Tibial nerve (tissue), 4 donors: ENCODE results near the gene WDR45B. TPM values are rescaled to one million over a fixed set of nuclear protein-coding genes. Genes with fewer than 3 reads are reported as not detected.

Source experiments
- DNase-seq, 2 donors: peaks; one replicate each; pipeline ENCODE4 v3.0.0-alpha.2; 2019; ENCODE audit warnings: low spot score in 2 of 2
- H3K27ac ChIP-seq, 4 donors: fragments of 200-600 bp; sonication (generic) in 3 of 4; one replicate each; pipeline ENCODE4 v1.5.1; 2017 to 2019; ENCODE audit warnings: mild to moderate bottlenecking in 1 of 4
- H3K27me3 ChIP-seq, 2 donors: fragments of 200-600 bp; sonication (generic) in 1 of 2; one replicate each; pipeline versions ENCODE4 v1.5.1 to v1.6.0; 2017 to 2019
- H3K36me3 ChIP-seq, 3 donors: fragments of 200-600 bp; sonication (generic); one replicate each; pipeline ENCODE4 v1.5.1; 2018 to 2019
- H3K4me1 ChIP-seq, 4 donors: fragments of 200-600 bp; sonication (generic) in 3 of 4; one replicate each; pipeline ENCODE4 v1.5.1; 2017 to 2019
- H3K4me3 ChIP-seq, 4 donors: fragments of 200-600 bp; sonication (generic) in 3 of 4; one replicate each; pipeline ENCODE4 v1.5.1; 2017 to 2019; ENCODE audit warnings: mild to moderate bottlenecking in 1 of 4, moderate library complexity in 1 of 4
- H3K9me3 ChIP-seq, 4 donors: fragments of 200-600 bp; sonication (generic) in 3 of 4; one replicate each; pipeline ENCODE4 v1.5.1; 2017 to 2019
- EP300 ChIP-seq, 2 donors: sonication (generic); formaldehyde crosslinking; IDR thresholded peaks; one replicate each; pipeline ENCODE4 v1.6.1; 2017; ENCODE audit warnings: antibody characterized with exemption in 2 of 2, mild to moderate bottlenecking in 1 of 2
- POLR2A ChIP-seq, 2 donors: fragments of 450-650 bp; IDR thresholded peaks; one replicate each; pipeline ENCODE4 v1.6.1; 2017; ENCODE audit warnings: antibody characterized with exemption in 2 of 2, mild to moderate bottlenecking in 2 of 2, moderate library complexity in 2 of 2
- WGBS, 2 donors: methylation state at CpG; one replicate each; pipeline ENCODE4 v1.1.5; 2018; 5-methylcytosine and 5-hydroxymethylcytosine counted together
- total RNA-seq, 4 donors: library from RNA; depleted of rRNA; stranded (reverse); fragments of >200 nt; gene quantifications; one replicate each; pipeline ENCODE4 v1.1.0, GENCODE V29; 2016
- TF ChIP-seq, protein P1 (sequence below), 5 experiments: fragments of 200-600 bp in 3 of 5; fragments of 450-650 bp in 2 of 5; sonication (generic) in 3 of 5; IDR thresholded peaks; one replicate each; pipeline ENCODE4 v1.5.1; 2016 to 2019; ENCODE audit warnings: antibody characterized with exemption in 5 of 5, mild to moderate bottlenecking in 3 of 5, moderate library complexity in 2 of 5

Gene WDR45B
- total RNA-seq, 4 donors from 2014 or later = 64.9 to 114 (median 88.5) TPM

DNA sequence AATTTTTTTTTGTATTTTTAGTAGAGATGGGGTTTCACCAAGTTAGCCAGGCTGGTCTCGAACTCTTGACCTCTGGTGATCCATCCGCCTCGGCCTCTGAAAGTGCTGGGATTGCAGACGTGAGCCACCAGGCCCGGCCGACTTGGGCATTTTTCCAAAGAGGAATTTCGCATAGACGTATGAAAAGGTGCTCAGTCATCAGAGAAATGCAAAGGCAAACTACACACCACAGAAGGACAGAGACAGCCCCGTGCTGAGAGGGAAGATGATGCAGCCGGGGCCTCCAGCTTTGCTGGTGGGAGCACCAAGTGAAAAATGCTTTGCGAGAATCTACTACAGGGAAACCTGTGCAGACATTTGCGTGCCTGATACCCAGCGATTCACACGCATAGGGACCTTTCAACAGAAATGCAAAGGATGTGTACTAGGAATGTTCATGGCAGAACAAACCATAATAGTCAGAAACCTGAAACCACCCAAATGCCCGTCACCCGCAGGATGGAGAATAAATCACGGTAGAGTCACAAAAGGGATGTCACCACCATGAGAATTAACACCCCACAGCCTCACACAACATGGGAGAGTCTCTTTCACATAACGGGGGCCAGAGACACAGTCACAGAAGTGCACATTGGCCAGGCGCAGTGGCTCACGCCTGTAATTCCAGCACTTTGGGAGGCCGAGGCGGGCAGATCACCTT is 45.1 kb upstream of the WDR45B start:
- Histone ChIP-seq H3K36me3 (peaks cover 0 to 24% (median 0%) of the 10 kb centered on the region in 3 donors), H3K4me1 (peaks cover 0 to 27% (median 15%) of the 10 kb centered on the region in 4 donors), H3K4me3 (no peak overlapping the region), H3K9me3 (peaks cover 0 to 14% (median 0%) of the 10 kb centered on the region in 4 donors), H3K27me3 (no peaks in the 10 kb centered on the region), H3K27ac (no peak overlapping the region)
- 89 to 91% methylated on average over 22 of the region's 22 CpGs for WGBS, 2 donors
- TF ChIP-seq EP300 (IDR thresholded peaks at IDR 0.05) = no peak
- no peak for DNase-seq

DNA sequence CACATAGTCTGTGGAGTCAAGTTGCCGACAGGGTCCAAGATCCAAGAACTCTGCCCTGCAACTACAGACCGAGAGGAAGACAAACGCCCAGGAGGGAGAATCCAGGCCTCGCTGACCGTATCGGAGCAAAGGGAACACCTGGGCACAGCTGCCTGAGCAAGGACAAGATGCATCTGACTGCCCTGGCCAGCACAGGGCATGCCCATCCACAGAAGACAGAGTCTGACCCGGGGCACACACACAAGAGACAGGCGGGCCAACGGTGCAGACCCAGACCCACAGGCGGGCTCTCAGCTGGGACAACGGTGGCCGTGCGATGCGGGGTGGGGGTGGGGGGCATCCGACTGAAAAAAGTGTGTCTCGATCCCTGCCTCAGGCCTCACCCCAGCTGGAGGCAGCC is 44.0 kb upstream of the WDR45B start:
- Histone ChIP-seq H3K4me3 (no peak overlapping the region), H3K9me3 (peaks cover 0 to 14% (median 0%) of the 10 kb centered on the region in 4 donors), H3K27me3 (no peaks in the 10 kb centered on the region), H3K4me1 (peaks cover 0 to 20% (median 12%) of the 10 kb centered on the region in 4 donors), H3K36me3 (peaks cover 0 to 24% (median 0%) of the 10 kb centered on the region in 3 donors), H3K27ac (peak overlapping the region in 2 of 4 donors; percentile 1 to 93)
- 86% methylated on average over 15 of the region's 16 CpGs for WGBS, 2 donors
- TF ChIP-seq POLR2A (IDR thresholded peaks at IDR 0.05) (no peak), EP300 (IDR thresholded peaks at IDR 0.05) (no peak)
- TF ChIP-seq, protein P1, sequence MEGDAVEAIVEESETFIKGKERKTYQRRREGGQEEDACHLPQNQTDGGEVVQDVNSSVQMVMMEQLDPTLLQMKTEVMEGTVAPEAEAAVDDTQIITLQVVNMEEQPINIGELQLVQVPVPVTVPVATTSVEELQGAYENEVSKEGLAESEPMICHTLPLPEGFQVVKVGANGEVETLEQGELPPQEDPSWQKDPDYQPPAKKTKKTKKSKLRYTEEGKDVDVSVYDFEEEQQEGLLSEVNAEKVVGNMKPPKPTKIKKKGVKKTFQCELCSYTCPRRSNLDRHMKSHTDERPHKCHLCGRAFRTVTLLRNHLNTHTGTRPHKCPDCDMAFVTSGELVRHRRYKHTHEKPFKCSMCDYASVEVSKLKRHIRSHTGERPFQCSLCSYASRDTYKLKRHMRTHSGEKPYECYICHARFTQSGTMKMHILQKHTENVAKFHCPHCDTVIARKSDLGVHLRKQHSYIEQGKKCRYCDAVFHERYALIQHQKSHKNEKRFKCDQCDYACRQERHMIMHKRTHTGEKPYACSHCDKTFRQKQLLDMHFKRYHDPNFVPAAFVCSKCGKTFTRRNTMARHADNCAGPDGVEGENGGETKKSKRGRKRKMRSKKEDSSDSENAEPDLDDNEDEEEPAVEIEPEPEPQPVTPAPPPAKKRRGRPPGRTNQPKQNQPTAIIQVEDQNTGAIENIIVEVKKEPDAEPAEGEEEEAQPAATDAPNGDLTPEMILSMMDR (IDR thresholded peaks at IDR 0.05) = no peak
- DNase-seq = no peak

GRCh38 chr17:82691714-82692113 is 43.5 kb upstream of the WDR45B start:
- peaks cover 0 to 15% (median 7%) of the 10 kb centered on the region in 4 donors for H3K4me1 ChIP-seq
- no peak overlapping the region for H3K4me3 ChIP-seq
- DNase-seq = no peak
- TF ChIP-seq EP300 (IDR thresholded peaks at IDR 0.05) (no peak), POLR2A (IDR thresholded peaks at IDR 0.05) (no peak)
- TF ChIP-seq, protein P1 (IDR thresholded peaks at IDR 0.05) = no peak
- H3K36me3 ChIP-seq = peaks cover 0 to 24% (median 0%) of the 10 kb centered on the region in 3 donors
- no peaks in the 10 kb centered on the region for H3K27me3 ChIP-seq
- 89 to 91% methylated on average over 12 to 13 of the region's 17 CpGs for WGBS, 2 donors
- H3K27ac ChIP-seq = peak overlapping the region; percentile 62 to 93 (median 72)
- H3K9me3 ChIP-seq = peaks cover 0 to 14% (median 0%) of the 10 kb centered on the region in 4 donors

DNA sequence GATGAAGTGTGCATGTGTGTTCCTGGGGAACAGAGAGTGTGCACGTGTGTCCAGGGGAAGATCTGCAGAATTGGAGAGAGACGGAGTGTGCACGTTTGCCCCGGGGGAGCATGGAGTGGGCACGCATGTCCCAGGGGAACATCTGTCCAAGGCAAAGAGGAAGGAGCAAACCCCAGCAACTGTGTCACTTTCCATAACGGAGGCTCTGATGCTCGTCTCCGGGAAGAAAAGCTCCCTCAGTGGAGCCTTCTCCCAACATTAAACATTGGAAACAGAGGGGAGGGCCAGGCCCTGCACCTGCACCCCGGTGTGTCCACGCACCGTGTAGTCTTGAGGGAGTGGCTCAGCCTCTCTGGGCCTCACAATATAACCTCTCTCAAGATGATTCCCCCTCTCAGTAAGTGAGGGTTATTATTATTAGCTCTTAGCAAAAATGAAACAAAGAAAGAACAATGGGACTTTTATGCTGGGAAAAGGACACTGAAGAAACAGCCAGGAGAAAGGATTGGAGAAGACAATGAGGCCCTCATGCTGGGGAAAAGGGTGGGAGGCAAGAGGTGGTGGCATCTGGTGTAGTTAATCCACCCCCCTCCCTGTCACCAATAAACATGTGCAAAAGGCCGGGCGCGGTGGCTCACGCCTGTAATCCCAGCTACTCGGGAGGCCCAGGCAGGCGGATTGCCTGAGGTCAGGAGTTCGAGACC is 42.7 kb upstream of the WDR45B start:
- Histone ChIP-seq H3K27me3 (no peaks in the 10 kb centered on the region), H3K9me3 (peaks cover 0 to 14% (median 0%) of the 10 kb centered on the region in 4 donors), H3K36me3 (peaks cover 0 to 24% (median 0%) of the 10 kb centered on the region in 3 donors), H3K4me3 (no peak overlapping the region), H3K4me1 (peaks cover 0 to 13% (median 7%) of the 10 kb centered on the region in 4 donors), H3K27ac (peak overlapping the region; percentile 62 to 93 (median 72))
- 52 to 54% methylated on average over 18 of the region's 18 CpGs for WGBS, 2 donors
- no peak for TF ChIP-seq POLR2A (IDR thresholded peaks at IDR 0.05)
- peak in 1 of 2 donors; percentile 41 for TF ChIP-seq EP300 (IDR thresholded peaks at IDR 0.05)
- TF ChIP-seq, protein P1 (IDR thresholded peaks at IDR 0.05) = no peak
- DNase-seq = no peak

- no peaks in the 10 kb centered on the region for H3K27me3 ChIP-seq
- no peak overlapping the region for H3K4me3 ChIP-seq
- H3K27ac ChIP-seq = peak overlapping the region in 3 of 4 donors; percentile 15 to 38 (median 21)
- peaks cover 0 to 13% (median 7%) of the 10 kb centered on the region in 4 donors for H3K4me1 ChIP-seq
- WGBS, 2 donors = 85 to 91% methylated on average over 8 of the region's 8 CpGs
- peaks cover 0 to 2% (median 0%) of the 10 kb centered on the region in 4 donors for H3K9me3 ChIP-seq
- TF ChIP-seq POLR2A (IDR thresholded peaks at IDR 0.05) = no peak
- TF ChIP-seq EP300 (IDR thresholded peaks at IDR 0.05) = no peak
- TF ChIP-seq, protein P1 (IDR thresholded peaks at IDR 0.05) = no peak
- H3K36me3 ChIP-seq = peaks cover 0 to 11% (median 0%) of the 10 kb centered on the region in 3 donors
- no peak for DNase-seq
Measured at GRCh38 chr17:82689077-82689476, 40.8 kb upstream of the WDR45B start.
